ENCODE results near the gene SLC39A5. TPM values are rescaled to one million over a fixed set of nuclear protein-coding genes. Genes with fewer than 3 reads are reported as not detected.

SLC39A5 gene
- total RNA-seq, 1 experiment from 2014 or later: not detected

DNA sequence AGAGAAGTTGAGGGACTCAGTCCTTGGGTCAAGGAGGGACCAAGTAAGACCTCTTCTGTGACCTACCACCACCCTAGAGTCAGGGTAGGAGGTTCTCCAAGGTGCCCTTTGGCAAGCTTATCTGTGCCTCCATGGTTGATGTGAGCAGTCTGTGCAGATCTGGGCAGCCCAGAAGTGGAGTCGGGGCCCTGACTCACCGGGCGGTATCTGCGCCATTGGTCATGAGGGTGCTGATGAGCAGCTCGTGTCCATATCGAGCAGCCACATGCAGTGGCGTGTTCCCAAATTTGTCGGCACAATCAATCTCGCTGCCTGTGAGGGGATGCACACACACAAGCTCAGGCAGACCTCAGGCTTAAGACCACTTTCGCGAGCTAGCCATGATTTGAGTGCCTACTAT is 23.2 kb downstream of the SLC39A5 start:
- Histone ChIP-seq H4K20me1 (ENCODE audit: control insufficient read depth, insufficient read depth, insufficient read length) (peaks cover 2% of the 10 kb centered on the region), H2AK5ac (ENCODE audit: insufficient read length, low read length) (no peak overlapping the region)
- no peak for DNase-seq

More for the DNA sequence above, 23.2 kb downstream of the SLC39A5 start:
- Mint-ChIP-seq H3K4me3 (no peak overlapping the region), H3K36me3 (ENCODE audit: insufficient read depth in 1 of 3, low read depth in 3 of 3) (peaks cover 42 to 77% (median 72%) of the 10 kb centered on the region in 3 experiments; a peak in 6 of 7 replicates), H3K27ac (0 out of 7 replicates have a peak overlapping the region, but pooled peaks of 1 of the 3 experiments have one; percentile 53), H3K4me1 (peaks cover 14% of the 10 kb centered on the region in 2 experiments), H3K9me3 (no peaks in the 10 kb centered on the region; a peak in 1 of 5 replicates), H3K27me3 (ENCODE audit: low read depth) (no peaks in the 10 kb centered on the region)
- H3K14ac ChIP-seq (ENCODE audit: insufficient read depth, low read length): no peak overlapping the region
- H2BK120ac ChIP-seq (ENCODE audit: low read depth, low read length, poor library complexity, severe bottlenecking): no peak overlapping the region
- H3K18ac ChIP-seq (ENCODE audit: insufficient read length, low read depth, low read length): no peak overlapping the region
- no peaks in the 10 kb centered on the region for H3K23me2 ChIP-seq (ENCODE audit: insufficient read length, low read depth, low read length, poor library complexity, severe bottlenecking)
- H2BK20ac ChIP-seq (ENCODE audit: low read depth, low read length, poor library complexity, severe bottlenecking): no peak overlapping the region
- no peak overlapping the region for H3K56ac ChIP-seq (ENCODE audit: insufficient read length, low read depth, low read length)
- no peaks in the 10 kb centered on the region for H3K27me3 ChIP-seq (ENCODE audit: insufficient read depth, low read length)
- H3K4ac ChIP-seq (ENCODE audit: low read depth, low read length): no peak overlapping the region
- no peak overlapping the region for H4K91ac ChIP-seq (ENCODE audit: insufficient read length, low read depth, low read length)
- H3K4me1 ChIP-seq (ENCODE audit: insufficient read depth, low read length): no peaks in the 10 kb centered on the region
- H2BK5ac ChIP-seq (ENCODE audit: insufficient read length, low read length): no peak overlapping the region
- no peak overlapping the region for H3T11ph ChIP-seq (ENCODE audit: low read length)
- TF ChIP-seq CTCF (conservative IDR thresholded peaks at IDR 0.05): no peak
- H3K9ac ChIP-seq (ENCODE audit: extremely low read depth, insufficient read length, low read length): no peak overlapping the region
- no peaks in the 10 kb centered on the region for H3K79me1 ChIP-seq (ENCODE audit: insufficient read depth, low read depth, low read length, poor library complexity, severe bottlenecking)
- H3K79me2 ChIP-seq (ENCODE audit: insufficient read depth, low read length): no peaks in the 10 kb centered on the region
- H2BK15ac ChIP-seq (ENCODE audit: low read depth, low read length): no peak overlapping the region
- H2BK12ac ChIP-seq (ENCODE audit: insufficient read length, low read depth, low read length): no peak overlapping the region
- no peak overlapping the region for H3K23ac ChIP-seq (ENCODE audit: insufficient read length, low read depth, low read length)
- WGBS (ENCODE audit: extremely low coverage, insufficient read length, low lambda C conversion rate): no CpG with 5 or more reads among the region's 11 CpGs
- no peak overlapping the region for H3K27ac ChIP-seq (ENCODE audit: insufficient read length, low read depth, low read length)
- H3K4me2 ChIP-seq (ENCODE audit: insufficient read depth, insufficient read length, low read length): no peak overlapping the region
- H4K8ac ChIP-seq (replicated peaks; ENCODE audit: insufficient read length, low read depth, low read length): no peak overlapping the region
- H2AFZ ChIP-seq (ENCODE audit: low read length): no peak overlapping the region
- no peak overlapping the region for H4K5ac ChIP-seq (ENCODE audit: insufficient read length, low read depth, low read length)
- H3K9me3 ChIP-seq (ENCODE audit: control insufficient read depth, low read depth, low read length): no peaks in the 10 kb centered on the region

All from H9 (cell line).